H1 (cell line): ENCODE measurements around the gene TAX1BP1. TPM values are rescaled to one million over a fixed set of nuclear protein-coding genes. Genes with fewer than 3 reads are reported as not detected.

ENCODE experiments used
- ASH2L ChIP-seq: fragments of 200-600, 300-600 bp; sonication (generic); IDR thresholded peaks from one replicate; pipeline ENCODE4 v1.7.1; 2017; ENCODE audit warnings: low read length
- BCL11A ChIP-seq, 2 experiments: IDR thresholded peaks; one replicate each; pipeline ENCODE4 v1.6.1; 2011; ENCODE audit warnings: low read depth in 2 of 2, low read length in 2 of 2, mild to moderate bottlenecking in 2 of 2
- HDAC6 ChIP-seq: IDR thresholded peaks from one replicate; pipeline ENCODE4 v1.7.1; 2012; ENCODE audit warnings: low read depth, mild to moderate bottlenecking, inconsistent platforms, low read length, moderate library complexity
- POLR2A ChIP-seq, 2 experiments: IDR thresholded peaks; 1 replicate in 1 of 2; 2 replicates in 1 of 2; pipeline ENCODE4 v1.6.1; 2011; ENCODE audit warnings: low read depth in 2 of 2, low read length in 2 of 2, mild to moderate bottlenecking in 2 of 2; ENCODE audit errors: control extremely low read depth in 1 of 2
- RAD21 ChIP-seq, 2 experiments: IDR thresholded peaks in 1 of 2; conservative IDR thresholded peaks in 1 of 2; 2 replicates each; pipeline ENCODE4 v1.6.1; 2011; ENCODE audit warnings: low read depth in 2 of 2, low read length in 2 of 2, improper control_type of control experiment in 1 of 2, inconsistent platforms in 1 of 2, mild to moderate bottlenecking in 1 of 2, moderate library complexity in 1 of 2
- RBBP5 ChIP-seq: IDR thresholded peaks from 2 replicates; pipeline ENCODE4 v1.7.1; 2012; ENCODE audit warnings: low read depth, mild to moderate bottlenecking, inconsistent platforms, low read length, moderate library complexity, borderline replicate concordance
- SIRT6 ChIP-seq: IDR thresholded peaks from one replicate; pipeline ENCODE4 v1.7.1; 2012; ENCODE audit warnings: low read length, inconsistent platforms
- SP2 ChIP-seq: IDR thresholded peaks from 2 replicates; pipeline ENCODE4 v1.6.1; 2012; ENCODE audit warnings: mild to moderate bottlenecking, low read length, inconsistent platforms
- SUZ12 ChIP-seq: fragments of 200-600 bp; sonication (generic); IDR thresholded peaks from 2 replicates; pipeline ENCODE4 v1.6.1; 2012; ENCODE audit warnings: mild to moderate bottlenecking, inconsistent platforms, low read length, moderate library complexity, mixed read lengths
- polyA plus RNA-seq, 7 experiments: library from polyadenylated mRNA; depleted of rRNA in 3 of 7; stranded (reverse) in 5 of 7; unstranded in 2 of 7; fragments of >200 nt in 5 of 7; fragments of 200-250 nt in 2 of 7; gene quantifications; 1 replicate in 5 of 7; 2 replicates in 1 of 7; 4 replicates in 1 of 7; pipeline versions ENCODE4 v1.2.1 to v1.2.3, GENCODE V29; 2011 to 2013; ENCODE audit warnings: missing spikeins in 2 of 7, mixed read lengths in 2 of 7
- total RNA-seq: library from RNA; stranded (reverse); fragmentation: NEBNext Ultra II Directional; extraction: Animal tissue kit (Norgen Biotek cat#: 25700); gene quantifications from 2 replicates; pipeline ENCODE4 v1.2.1, GENCODE V29; 2021
- TF ChIP-seq, protein P1 (sequence below): fragments of 300-600 bp; sonication (generic); IDR thresholded peaks from 2 replicates; pipeline ENCODE4 v1.7.1; 2012; ENCODE audit warnings: low read length, moderate library complexity, mild to moderate bottlenecking, inconsistent platforms; ENCODE audit not compliant: insufficient replicate concordance

The TAX1BP1 gene
- total and polyA plus RNA-seq, 2 of the 8 experiments (the other 6 are each of a cell fraction or from before 2014, with no cell fraction given) = 56.0 to 62.7 TPM

DNA sequence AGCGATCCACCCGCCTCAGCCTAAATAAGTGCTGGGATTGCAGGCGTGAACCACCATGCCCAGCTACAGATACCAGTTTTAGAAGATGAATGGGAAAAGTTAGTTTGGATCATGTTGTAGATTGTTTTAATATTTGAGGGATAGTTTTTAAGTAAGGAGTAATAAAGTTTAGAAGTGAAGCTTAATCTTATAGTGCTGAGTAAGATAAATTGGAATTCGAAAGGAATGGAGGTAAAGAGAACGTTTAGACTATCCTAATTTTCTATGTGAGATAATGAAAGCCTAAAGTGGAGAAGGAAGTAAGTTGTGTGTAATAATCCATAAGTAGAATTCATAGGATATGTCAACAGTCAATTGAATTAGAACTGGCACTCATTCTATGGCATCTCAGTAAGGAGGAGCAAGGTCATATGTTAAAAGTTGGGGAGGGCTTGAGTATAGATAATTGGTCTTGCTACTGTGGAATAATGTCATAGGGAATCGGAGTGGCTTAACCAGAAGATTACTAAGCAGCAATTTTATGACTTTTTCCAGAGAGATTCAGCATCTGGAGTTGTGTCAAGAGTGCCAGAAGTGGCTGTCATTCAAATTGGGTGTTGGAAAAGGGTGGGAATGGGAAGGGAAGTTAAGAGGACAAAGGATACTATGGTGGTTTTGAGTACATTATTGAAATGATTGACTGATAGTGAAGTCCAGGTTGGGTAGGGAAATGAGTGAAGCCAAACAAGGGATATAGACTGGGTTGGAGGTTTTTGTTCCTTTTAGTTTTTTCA is 12.1 kb downstream of the TAX1BP1 start (continued):
- TF ChIP-seq, protein P1, sequence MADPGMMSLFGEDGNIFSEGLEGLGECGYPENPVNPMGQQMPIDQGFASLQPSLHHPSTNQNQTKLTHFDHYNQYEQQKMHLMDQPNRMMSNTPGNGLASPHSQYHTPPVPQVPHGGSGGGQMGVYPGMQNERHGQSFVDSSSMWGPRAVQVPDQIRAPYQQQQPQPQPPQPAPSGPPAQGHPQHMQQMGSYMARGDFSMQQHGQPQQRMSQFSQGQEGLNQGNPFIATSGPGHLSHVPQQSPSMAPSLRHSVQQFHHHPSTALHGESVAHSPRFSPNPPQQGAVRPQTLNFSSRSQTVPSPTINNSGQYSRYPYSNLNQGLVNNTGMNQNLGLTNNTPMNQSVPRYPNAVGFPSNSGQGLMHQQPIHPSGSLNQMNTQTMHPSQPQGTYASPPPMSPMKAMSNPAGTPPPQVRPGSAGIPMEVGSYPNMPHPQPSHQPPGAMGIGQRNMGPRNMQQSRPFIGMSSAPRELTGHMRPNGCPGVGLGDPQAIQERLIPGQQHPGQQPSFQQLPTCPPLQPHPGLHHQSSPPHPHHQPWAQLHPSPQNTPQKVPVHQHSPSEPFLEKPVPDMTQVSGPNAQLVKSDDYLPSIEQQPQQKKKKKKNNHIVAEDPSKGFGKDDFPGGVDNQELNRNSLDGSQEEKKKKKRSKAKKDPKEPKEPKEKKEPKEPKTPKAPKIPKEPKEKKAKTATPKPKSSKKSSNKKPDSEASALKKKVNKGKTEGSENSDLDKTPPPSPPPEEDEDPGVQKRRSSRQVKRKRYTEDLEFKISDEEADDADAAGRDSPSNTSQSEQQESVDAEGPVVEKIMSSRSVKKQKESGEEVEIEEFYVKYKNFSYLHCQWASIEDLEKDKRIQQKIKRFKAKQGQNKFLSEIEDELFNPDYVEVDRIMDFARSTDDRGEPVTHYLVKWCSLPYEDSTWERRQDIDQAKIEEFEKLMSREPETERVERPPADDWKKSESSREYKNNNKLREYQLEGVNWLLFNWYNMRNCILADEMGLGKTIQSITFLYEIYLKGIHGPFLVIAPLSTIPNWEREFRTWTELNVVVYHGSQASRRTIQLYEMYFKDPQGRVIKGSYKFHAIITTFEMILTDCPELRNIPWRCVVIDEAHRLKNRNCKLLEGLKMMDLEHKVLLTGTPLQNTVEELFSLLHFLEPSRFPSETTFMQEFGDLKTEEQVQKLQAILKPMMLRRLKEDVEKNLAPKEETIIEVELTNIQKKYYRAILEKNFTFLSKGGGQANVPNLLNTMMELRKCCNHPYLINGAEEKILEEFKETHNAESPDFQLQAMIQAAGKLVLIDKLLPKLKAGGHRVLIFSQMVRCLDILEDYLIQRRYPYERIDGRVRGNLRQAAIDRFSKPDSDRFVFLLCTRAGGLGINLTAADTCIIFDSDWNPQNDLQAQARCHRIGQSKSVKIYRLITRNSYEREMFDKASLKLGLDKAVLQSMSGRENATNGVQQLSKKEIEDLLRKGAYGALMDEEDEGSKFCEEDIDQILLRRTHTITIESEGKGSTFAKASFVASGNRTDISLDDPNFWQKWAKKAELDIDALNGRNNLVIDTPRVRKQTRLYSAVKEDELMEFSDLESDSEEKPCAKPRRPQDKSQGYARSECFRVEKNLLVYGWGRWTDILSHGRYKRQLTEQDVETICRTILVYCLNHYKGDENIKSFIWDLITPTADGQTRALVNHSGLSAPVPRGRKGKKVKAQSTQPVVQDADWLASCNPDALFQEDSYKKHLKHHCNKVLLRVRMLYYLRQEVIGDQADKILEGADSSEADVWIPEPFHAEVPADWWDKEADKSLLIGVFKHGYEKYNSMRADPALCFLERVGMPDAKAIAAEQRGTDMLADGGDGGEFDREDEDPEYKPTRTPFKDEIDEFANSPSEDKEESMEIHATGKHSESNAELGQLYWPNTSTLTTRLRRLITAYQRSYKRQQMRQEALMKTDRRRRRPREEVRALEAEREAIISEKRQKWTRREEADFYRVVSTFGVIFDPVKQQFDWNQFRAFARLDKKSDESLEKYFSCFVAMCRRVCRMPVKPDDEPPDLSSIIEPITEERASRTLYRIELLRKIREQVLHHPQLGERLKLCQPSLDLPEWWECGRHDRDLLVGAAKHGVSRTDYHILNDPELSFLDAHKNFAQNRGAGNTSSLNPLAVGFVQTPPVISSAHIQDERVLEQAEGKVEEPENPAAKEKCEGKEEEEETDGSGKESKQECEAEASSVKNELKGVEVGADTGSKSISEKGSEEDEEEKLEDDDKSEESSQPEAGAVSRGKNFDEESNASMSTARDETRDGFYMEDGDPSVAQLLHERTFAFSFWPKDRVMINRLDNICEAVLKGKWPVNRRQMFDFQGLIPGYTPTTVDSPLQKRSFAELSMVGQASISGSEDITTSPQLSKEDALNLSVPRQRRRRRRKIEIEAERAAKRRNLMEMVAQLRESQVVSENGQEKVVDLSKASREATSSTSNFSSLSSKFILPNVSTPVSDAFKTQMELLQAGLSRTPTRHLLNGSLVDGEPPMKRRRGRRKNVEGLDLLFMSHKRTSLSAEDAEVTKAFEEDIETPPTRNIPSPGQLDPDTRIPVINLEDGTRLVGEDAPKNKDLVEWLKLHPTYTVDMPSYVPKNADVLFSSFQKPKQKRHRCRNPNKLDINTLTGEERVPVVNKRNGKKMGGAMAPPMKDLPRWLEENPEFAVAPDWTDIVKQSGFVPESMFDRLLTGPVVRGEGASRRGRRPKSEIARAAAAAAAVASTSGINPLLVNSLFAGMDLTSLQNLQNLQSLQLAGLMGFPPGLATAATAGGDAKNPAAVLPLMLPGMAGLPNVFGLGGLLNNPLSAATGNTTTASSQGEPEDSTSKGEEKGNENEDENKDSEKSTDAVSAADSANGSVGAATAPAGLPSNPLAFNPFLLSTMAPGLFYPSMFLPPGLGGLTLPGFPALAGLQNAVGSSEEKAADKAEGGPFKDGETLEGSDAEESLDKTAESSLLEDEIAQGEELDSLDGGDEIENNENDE = no peak
- TF ChIP-seq RAD21 (IDR thresholded peaks at IDR 0.05 in 1 of 2, conservative IDR thresholded peaks at IDR 0.05 in 1 of 2; ENCODE audit: low read depth in 2 of 2, low read length in 2 of 2) (no peak), SUZ12 (no peak), POLR2A (IDR thresholded peaks at IDR 0.05; ENCODE audit: control extremely low read depth in 1 of 2, low read depth in 2 of 2, low read length in 2 of 2) (no peak), RBBP5 (no peak), HDAC6 (no peak), BCL11A (IDR thresholded peaks at IDR 0.05; ENCODE audit: low read depth in 2 of 2, low read length in 2 of 2) (no peak), SP2 (no peak), ASH2L (no peak), SIRT6 (no peak)
